Epithelial cell of esophagus (primary cell): Measurements from ENCODE around the gene C10orf95.
"Not testable (repeated sequence)": the region's sequence is repeated elsewhere in the genome, so short reads cannot be mapped to it uniquely, and the experiment has no call there.

ENCODE experiments used
- DNase-seq: peaks from one replicate; pipeline ENCODE4 v3.0.0; 2010; ENCODE audit warnings: low read depth
- H3K4me3 ChIP-seq: 2 replicates; pipeline ENCODE4 v1.5.1; 2011; ENCODE audit warnings: mild to moderate bottlenecking, low read length, control low read depth
- TF ChIP-seq, protein P1 (sequence below): IDR thresholded peaks from 2 replicates; pipeline ENCODE4 v1.5.1; 2011; ENCODE audit warnings: low read depth, mild to moderate bottlenecking, low read length, control low read depth, inconsistent platforms; ENCODE audit not compliant: insufficient read depth; ENCODE audit errors: missing control alignments

C10orf95 gene, protein sequence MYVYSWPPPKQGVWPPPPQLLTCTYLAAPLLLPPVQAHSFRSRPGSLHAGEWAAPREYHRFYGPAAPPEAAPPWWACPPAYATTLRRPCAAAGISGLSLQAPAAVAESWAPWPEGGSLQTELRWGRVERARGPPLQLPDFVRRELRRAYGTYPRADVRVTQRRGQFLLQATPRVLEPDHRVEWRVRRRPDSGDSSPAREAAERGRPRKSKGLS

DNA sequence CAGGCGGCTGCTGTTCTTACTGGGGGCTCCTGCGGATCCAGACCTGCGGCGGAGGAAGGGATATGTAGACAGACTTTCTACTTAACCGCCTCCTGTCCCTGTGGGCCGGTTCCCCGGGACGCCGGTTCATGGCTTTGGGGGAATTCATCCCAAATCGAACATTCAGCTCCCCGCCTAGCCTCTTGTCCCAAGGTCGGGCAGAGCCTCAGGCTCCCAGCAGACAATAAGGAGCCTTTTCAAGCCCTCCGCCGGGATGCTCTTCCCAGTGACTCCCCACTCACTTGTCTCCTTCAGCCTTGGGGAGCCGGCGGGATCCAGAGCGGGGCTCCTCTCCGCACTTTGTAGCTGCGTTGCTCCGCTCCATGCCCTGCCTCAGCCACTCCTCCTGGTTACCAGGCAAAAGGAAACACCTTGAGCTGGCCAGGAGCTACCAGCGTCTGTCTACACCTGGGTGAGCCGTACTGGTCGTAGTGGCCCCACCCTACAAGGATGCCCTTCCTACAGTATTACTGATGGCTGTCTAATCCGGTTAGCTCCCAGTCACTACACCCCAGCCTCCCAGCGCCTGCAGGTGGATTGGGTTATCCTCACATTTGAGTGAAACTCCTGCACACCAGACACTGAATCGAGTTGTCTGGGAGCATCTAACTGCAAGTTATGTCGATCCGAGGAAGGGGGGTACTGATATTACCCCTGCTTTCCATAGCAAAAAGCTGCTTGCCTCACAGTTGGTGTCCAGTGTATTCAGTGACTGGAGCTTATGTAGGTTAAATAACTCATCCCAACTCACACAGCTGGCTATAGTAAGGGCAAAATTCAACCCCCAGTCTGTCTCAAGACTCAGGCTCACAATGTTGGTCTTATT is at the start of gene C10orf95:
C10orf95 (minus strand) TSS at position 439 of the 865 bp plus-strand sequence. CDS start 450 bp downstream, outside the sequence.
- DNase-seq: peak; percentile 73
- TF ChIP-seq, protein P1, sequence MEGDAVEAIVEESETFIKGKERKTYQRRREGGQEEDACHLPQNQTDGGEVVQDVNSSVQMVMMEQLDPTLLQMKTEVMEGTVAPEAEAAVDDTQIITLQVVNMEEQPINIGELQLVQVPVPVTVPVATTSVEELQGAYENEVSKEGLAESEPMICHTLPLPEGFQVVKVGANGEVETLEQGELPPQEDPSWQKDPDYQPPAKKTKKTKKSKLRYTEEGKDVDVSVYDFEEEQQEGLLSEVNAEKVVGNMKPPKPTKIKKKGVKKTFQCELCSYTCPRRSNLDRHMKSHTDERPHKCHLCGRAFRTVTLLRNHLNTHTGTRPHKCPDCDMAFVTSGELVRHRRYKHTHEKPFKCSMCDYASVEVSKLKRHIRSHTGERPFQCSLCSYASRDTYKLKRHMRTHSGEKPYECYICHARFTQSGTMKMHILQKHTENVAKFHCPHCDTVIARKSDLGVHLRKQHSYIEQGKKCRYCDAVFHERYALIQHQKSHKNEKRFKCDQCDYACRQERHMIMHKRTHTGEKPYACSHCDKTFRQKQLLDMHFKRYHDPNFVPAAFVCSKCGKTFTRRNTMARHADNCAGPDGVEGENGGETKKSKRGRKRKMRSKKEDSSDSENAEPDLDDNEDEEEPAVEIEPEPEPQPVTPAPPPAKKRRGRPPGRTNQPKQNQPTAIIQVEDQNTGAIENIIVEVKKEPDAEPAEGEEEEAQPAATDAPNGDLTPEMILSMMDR: no peak
- H3K4me3 ChIP-seq: peak within 1 kb of the TSS; percentile 99

DNA sequence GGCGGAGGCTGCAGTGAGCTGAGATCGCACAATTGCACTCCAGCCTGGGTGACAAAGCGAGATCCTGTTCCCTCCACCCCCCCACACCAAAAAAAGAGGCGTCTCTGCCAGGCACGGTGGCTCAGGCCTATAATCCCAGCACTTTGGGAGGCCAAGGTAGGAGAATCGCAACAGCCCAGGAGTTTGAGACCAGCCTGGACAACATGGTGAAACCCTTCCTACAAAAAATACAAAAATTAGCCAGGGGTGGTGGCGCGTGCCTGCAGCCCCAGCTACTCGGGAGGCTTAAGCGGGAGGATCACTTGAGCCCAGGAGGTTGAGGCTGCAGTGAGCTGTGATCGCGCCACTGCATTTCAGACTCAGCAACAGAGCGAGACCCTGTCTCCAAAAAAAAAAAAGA is 49.3 kb upstream of the C10orf95 start:
- not testable (repeated sequence) for DNase-seq, H3K4me3 ChIP-seq

DNA sequence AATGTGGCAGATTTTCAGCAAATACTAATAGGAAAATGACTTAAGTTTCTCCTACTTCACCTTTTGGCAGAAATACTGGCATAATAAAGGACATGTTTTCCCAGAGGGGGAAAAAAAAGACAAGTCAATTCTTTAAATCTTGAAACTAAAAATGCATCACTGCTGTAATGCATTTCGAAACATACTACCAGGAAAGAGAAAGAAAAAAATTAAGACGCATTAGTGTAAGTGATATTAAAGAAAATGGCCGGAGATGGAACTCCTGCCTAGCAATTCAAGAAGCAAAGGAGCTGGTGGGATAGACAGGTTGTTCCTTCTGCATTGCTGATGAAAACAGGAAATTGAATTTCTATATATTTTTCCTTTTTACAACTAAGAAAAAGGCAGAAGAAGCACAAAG is 48.0 kb upstream of the C10orf95 start:
- no peak for DNase-seq
- TF ChIP-seq, protein P1: no peak
- no peak overlapping the region for H3K4me3 ChIP-seq

DNA sequence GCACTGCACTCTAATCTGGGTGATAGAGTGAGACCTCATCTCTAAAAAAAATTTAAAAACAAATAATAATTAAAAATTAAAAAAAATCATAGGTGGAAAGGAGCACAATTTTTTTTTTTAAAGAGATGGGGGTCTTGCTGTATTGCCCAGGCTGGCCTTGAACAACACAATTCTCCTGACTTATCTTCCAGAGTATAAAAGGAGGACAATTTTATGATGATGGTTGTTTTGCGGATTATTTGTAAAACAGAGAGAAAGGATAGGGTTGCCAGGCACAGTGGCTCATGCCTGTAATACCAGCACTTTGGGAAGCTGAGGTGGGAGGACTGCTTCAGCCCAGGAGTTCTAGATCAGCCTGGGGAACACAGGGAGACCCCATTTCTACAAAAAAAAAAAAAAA is 46.2 kb upstream of the C10orf95 start:
- DNase-seq: no peak
- H3K4me3 ChIP-seq: no peak overlapping the region
- TF ChIP-seq, protein P1: no peak

DNA sequence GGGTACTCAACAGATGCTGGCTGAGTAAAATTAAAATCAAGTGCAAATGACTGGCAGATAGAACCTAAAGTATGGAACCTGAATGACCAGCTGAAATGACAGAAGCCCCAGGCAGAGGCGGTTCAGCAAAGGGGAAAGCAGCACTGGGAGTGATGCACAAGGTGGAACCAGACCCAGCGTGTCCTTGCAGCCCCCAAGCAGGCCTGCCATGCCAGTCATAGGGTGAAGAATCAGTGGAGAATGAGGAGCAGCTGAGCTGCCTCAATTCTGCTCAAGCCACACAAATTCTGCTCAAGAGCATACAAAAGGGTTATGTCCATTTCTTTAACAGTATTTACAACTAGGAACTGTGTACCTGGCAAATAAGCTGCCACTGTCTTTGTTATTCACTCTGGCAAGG is 42.4 kb upstream of the C10orf95 start:
- peak; percentile 90 for DNase-seq
- TF ChIP-seq, protein P1: no peak
- no peak overlapping the region for H3K4me3 ChIP-seq

DNA sequence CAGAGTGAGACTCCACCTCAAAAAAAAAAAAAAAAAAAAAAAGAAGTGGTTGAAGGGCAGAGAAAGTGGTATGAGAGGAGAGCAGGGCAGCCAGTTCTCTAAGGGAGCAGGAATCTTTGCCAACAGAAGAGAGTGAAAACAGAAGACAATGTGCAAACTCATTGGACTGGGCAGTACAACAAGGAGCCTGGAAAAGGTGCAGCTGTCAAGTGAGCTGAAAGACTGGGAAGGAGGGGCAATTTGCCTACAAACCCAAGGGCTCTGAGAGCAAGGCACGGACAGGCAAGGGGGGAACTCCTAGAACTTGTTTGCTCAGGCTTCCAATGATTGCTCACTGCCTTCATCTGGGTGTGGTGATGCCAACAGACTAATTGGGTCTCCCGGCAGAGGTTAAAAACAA is 41.6 kb upstream of the C10orf95 start:
- TF ChIP-seq, protein P1: no peak
- no peak overlapping the region for H3K4me3 ChIP-seq
- DNase-seq: peak; percentile 82

DNA sequence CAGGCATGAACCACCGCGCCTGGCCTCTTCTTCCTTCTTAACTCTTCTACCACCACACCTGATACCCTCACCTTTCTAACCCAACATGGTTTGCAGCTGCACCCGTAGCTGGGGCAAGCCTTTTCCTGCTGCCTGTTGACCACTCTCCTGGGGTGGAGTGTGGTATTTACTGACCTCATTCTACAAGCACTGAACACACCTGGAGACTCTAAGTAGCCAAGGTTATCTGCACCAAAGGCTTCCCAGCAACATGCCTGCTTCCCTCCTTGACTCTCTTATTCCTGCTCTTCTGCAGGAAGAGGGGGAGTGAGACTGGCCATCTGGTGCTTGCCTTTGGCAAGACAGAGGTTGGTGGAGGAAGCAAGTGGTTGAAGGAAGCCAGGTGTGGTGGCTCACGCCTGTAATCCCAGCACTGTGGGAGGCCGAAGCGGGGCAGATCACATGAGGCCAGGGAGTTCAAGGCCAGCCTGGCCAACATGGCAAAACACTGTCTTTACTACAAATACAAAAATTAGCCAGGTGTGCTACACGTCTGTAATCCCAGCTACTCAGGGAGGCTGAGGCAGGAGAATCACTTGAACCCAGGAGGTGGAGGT is 41.1 kb upstream of the C10orf95 start:
- TF ChIP-seq, protein P1: no peak

More for the DNA sequence above, 41.1 kb upstream of the C10orf95 start:
- no peak overlapping the region for H3K4me3 ChIP-seq
- DNase-seq: no peak
